HepG2 (cell line): ENCODE results near the gene CALM1.

Source experiments
- ATF7 ChIP-seq, 2 experiments: fragments of 450-650 bp in 1 of 2; sonication (generic) in 1 of 2; formaldehyde crosslinking in 1 of 2; IDR thresholded peaks; 2 replicates each; pipeline versions ENCODE4 v1.4.0 to v1.6.1; 2016 to 2020; ENCODE audit warnings: antibody characterized with exemption in 1 of 2, mild to moderate bottlenecking in 1 of 2, missing genetic modification reagents in 1 of 2
- CEBPB ChIP-seq: IDR thresholded peaks from 2 replicates; pipeline ENCODE4 v1.6.1; 2011; ENCODE audit warnings: low read depth, low read length, improper control_type of control experiment, borderline replicate concordance
- POLR2A ChIP-seq, 2 experiments: IDR thresholded peaks; 2 replicates each; pipeline ENCODE4 v1.6.1; 2011; ENCODE audit warnings: low read depth in 2 of 2, low read length in 2 of 2, mild to moderate bottlenecking in 1 of 2, moderate library complexity in 1 of 2; ENCODE audit not compliant: insufficient read depth in 1 of 2
- RFXAP ChIP-seq: sonication (generic); formaldehyde crosslinking; IDR thresholded peaks from 2 replicates; pipeline ENCODE4 v1.4.0; 2020; ENCODE audit warnings: missing genetic modification reagents, borderline replicate concordance
- ZNF331 ChIP-seq: sonication (generic); formaldehyde crosslinking; IDR thresholded peaks from 2 replicates; pipeline ENCODE4 v1.4.0; 2020; ENCODE audit warnings: missing genetic modification reagents
- TF ChIP-seq, protein P1 (sequence below): IDR thresholded peaks from 2 replicates; pipeline ENCODE4 v1.6.1; 2016; ENCODE audit warnings: missing compliant biosample characterization, missing genetic modification reagents, borderline replicate concordance
- TF ChIP-seq, protein P2 (sequence below): sonication (generic); formaldehyde crosslinking; IDR thresholded peaks from 2 replicates; pipeline ENCODE4 v1.8.1; 2023; ENCODE audit warnings: missing genetic modification reagents, inconsistent platforms, borderline replicate concordance
- TF ChIP-seq, protein P3 (sequence below): sonication (generic); formaldehyde crosslinking; IDR thresholded peaks from 2 replicates; pipeline ENCODE4 v1.5.0; 2020; ENCODE audit warnings: mild to moderate bottlenecking, missing genetic modification reagents, moderate library complexity

DNA sequence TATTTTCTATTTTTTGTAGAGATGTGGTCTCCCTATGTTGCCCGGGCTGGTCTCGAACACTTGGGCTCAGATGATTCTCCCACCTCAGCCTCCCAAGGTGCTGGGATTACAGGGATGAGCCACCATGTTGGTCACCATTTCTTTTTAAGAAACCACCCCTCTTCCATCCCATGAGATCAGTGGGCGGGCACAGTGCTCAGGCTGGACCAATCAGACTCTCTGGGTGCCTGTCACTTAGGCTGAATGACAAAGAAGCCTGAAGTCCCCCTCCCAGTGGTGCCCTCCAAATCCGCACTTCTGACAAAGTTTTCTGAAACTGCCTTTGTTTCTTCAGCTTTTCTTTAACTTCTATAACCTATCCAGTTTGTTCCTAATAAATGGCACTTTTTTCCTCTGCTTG, 48.2 kb downstream of the CALM1 start:
- TF ChIP-seq, protein P1, sequence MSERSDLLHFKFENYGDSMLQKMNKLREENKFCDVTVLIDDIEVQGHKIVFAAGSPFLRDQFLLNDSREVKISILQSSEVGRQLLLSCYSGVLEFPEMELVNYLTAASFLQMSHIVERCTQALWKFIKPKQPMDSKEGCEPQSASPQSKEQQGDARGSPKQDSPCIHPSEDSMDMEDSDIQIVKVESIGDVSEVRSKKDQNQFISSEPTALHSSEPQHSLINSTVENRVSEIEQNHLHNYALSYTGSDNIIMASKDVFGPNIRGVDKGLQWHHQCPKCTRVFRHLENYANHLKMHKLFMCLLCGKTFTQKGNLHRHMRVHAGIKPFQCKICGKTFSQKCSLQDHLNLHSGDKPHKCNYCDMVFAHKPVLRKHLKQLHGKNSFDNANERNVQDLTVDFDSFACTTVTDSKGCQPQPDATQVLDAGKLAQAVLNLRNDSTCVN (CRISPR knock-in tag): no peak
- TF ChIP-seq, protein P2, sequence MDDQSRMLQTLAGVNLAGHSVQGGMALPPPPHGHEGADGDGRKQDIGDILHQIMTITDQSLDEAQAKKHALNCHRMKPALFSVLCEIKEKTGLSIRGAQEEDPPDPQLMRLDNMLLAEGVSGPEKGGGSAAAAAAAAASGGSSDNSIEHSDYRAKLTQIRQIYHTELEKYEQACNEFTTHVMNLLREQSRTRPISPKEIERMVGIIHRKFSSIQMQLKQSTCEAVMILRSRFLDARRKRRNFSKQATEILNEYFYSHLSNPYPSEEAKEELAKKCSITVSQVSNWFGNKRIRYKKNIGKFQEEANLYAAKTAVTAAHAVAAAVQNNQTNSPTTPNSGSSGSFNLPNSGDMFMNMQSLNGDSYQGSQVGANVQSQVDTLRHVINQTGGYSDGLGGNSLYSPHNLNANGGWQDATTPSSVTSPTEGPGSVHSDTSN (CRISPR knock-in tag): no peak
- TF ChIP-seq ATF7 (IDR thresholded peaks at IDR 0.05): no peak
- no peak for TF ChIP-seq ATF7 (CRISPR knock-in tag; IDR thresholded peaks at IDR 0.05)
- no peak for TF ChIP-seq POLR2A (IDR thresholded peaks at IDR 0.05; ENCODE audit: insufficient read depth in 1 of 2, low read depth in 2 of 2, low read length in 2 of 2)
- TF ChIP-seq ZNF331 (CRISPR knock-in tag): no peak
- TF ChIP-seq CEBPB: no peak
- no peak for TF ChIP-seq RFXAP (CRISPR knock-in tag)
- TF ChIP-seq, protein P3, sequence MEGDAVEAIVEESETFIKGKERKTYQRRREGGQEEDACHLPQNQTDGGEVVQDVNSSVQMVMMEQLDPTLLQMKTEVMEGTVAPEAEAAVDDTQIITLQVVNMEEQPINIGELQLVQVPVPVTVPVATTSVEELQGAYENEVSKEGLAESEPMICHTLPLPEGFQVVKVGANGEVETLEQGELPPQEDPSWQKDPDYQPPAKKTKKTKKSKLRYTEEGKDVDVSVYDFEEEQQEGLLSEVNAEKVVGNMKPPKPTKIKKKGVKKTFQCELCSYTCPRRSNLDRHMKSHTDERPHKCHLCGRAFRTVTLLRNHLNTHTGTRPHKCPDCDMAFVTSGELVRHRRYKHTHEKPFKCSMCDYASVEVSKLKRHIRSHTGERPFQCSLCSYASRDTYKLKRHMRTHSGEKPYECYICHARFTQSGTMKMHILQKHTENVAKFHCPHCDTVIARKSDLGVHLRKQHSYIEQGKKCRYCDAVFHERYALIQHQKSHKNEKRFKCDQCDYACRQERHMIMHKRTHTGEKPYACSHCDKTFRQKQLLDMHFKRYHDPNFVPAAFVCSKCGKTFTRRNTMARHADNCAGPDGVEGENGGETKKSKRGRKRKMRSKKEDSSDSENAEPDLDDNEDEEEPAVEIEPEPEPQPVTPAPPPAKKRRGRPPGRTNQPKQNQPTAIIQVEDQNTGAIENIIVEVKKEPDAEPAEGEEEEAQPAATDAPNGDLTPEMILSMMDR (CRISPR knock-in tag): no peak
